Psoas muscle (tissue), 8 donors: ENCODE data around the gene HSDL2. TPM values are rescaled to one million over a fixed set of nuclear protein-coding genes. Genes with fewer than 3 reads are reported as not detected.

Experiments
- ATAC-seq, 4 donors: fragments of 200-7000 bp; cut with Tn5 transposase; one replicate each; pipeline ENCODE4 v1.9.1; 2020; ENCODE audit warnings: moderate library complexity in 3 of 4, mild to moderate bottlenecking in 2 of 4
- DNase-seq, 2 donors: peaks; one replicate each; pipeline ENCODE4 v3.0.0-alpha.2; 2020
- H3K27ac ChIP-seq: fragments of 200-600 bp; one replicate; pipeline ENCODE4 v1.8.0; 2022
- H3K27me3 ChIP-seq, 3 donors: fragments of 200-600 bp in 1 of 3; one replicate each; pipeline versions ENCODE4 v1.6.1 to v1.8.0; 2013 to 2022; ENCODE audit warnings: low read length in 2 of 3, mild to moderate bottlenecking in 2 of 3, moderate library complexity in 1 of 3; ENCODE audit not compliant: insufficient read depth in 3 of 3
- H3K36me3 ChIP-seq, 2 donors: fragments of 200-600 bp in 1 of 2; one replicate each; pipeline versions ENCODE4 v1.6.1 to v1.8.0; 2013 to 2022; ENCODE audit warnings: low read depth in 1 of 2, mild to moderate bottlenecking in 1 of 2, moderate library complexity in 1 of 2; ENCODE audit not compliant: insufficient read depth in 1 of 2
- H3K4me1 ChIP-seq: fragments of 200-600 bp; one replicate; pipeline ENCODE4 v1.8.0; 2022
- H3K4me3 ChIP-seq: fragments of 200-600 bp; one replicate; pipeline ENCODE4 v1.8.0; 2022; ENCODE audit warnings: mild to moderate bottlenecking
- H3K9me3 ChIP-seq: fragments of 200-600 bp; one replicate; pipeline ENCODE4 v1.8.0; 2022
- CTCF ChIP-seq: fragments of 200-600 bp; IDR thresholded peaks from one replicate; pipeline ENCODE4 v1.8.0; 2022; ENCODE audit warnings: antibody characterized with exemption
- WGBS, 3 donors: extraction: QIAGEN DNeasy Blood & Tissue Kit; methylation state at CpG; one replicate each; pipeline versions ENCODE4 v1.1.6 to v1.1.7; 2013; 5-methylcytosine and 5-hydroxymethylcytosine counted together
- intact Hi-C, 2 donors: fragments of 100-400 bp; cut with DNase I; formaldehyde crosslinking; loops; one replicate each; pipeline versions ENCODE4 v1.11.0 to v1.14.2; 2022
- polyA plus RNA-seq, 3 donors: library from polyadenylated mRNA; stranded (reverse); fragments of 200-250 nt; gene quantifications; one replicate each; pipeline ENCODE4 v1.2.3, GENCODE V29; 2013
- total RNA-seq, 4 donors: library from RNA; stranded (reverse); fragmentation: NEBNext Ultra II Directional in 2 of 4; extraction: Animal tissue kit (Norgen Biotek cat#: 25700) in 2 of 4; gene quantifications; one replicate each; pipeline versions ENCODE4 v1.2.1 to v1.2.4, GENCODE V29; 2021 to 2023
- donor health status: healthy with polysubstance abuse.
- donor health status: DM: no; HTN: no; CAD: no; lungs with moderate emphysema.
- donor health status: Bipolar disorder and iron deficiency.
- donor health status: healthy.
- donor health status: DM: yes; HTN: yes; CAD: no.
- donor health status: DM: no; HTN: no; CAD: no.
- donor health status: DM: no; HTN: no; CAD: no.
- donor health status: DM: yes; HTN: yes; CAD: no.

The HSDL2 gene
- total and polyA plus RNA-seq, 7 donors: 62.1 to 119 (median 86.8) TPM

GRCh38 chr9:112338561-112338960, 41.3 kb upstream of the HSDL2 start:
- no peak for TF ChIP-seq CTCF
- Histone ChIP-seq H3K27me3 (no peaks in the 10 kb centered on the region), H3K4me3 (no peak overlapping the region), H3K36me3 (no peaks in the 10 kb centered on the region), H3K4me1 (peaks cover 13% of the 10 kb centered on the region), H3K27ac (peak overlapping the region; percentile 71), H3K9me3 (no peaks in the 10 kb centered on the region)
- intact Hi-C loops: loop anchor here (5.0 to 10.0 kb wide), 4 partner anchors 39 to 854 kb away; partner anchors contain the start of genes ECPAS (in 1 of the 2) and UGCG (in 1 of the 2)
- 28 to 34% (median 30%) methylated on average over 3 of the region's 3 CpGs for whole genome bisulfite sequencing, 3 donors
- peak; percentile 81 to 89 (median 84) for ATAC-seq
- DNase-seq: no peak

- H3K9me3 ChIP-seq: no peaks in the 10 kb centered on the region
- TF ChIP-seq CTCF: no peak
- ATAC-seq (no peak), DNase-seq (no peak)
- peaks cover 9% of the 10 kb centered on the region for H3K4me1 ChIP-seq
- no peak overlapping the region for H3K4me3 ChIP-seq
- no peaks in the 10 kb centered on the region for H3K27me3 ChIP-seq
- 92 to 96% (median 94%) methylated on average over 3 of the region's 3 CpGs for WGBS, 3 donors
- intact Hi-C loops: loop anchor here (5.0 to 10.0 kb wide), 4 partner anchors 37 to 855 kb away; partner anchors contain the start of genes ECPAS (in 1 of the 2) and UGCG (in 1 of the 2)
- H3K36me3 ChIP-seq: no peaks in the 10 kb centered on the region
- no peak overlapping the region for H3K27ac ChIP-seq
Measured at GRCh38 chr9:112339886-112340285, 40.0 kb upstream of the HSDL2 start.

DNA sequence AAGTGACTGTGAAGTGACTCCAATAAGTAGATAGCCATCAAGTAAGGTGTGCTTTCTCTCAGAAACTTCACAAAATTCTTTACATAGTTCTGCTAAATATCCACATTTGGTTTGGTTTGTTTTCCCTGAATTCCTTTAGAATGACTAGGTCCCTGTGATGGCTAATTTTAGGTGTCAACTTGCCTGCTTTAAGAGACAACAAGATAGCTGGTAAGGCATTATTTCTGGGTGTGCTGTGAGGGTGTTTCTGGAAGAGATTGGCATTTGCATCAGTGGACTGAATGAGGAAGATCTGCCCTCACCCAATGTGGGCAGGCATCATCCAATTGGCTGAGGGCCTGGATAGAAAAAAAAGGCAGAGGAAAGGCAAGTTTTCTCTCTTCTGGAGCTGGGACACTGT, 38.2 kb upstream of the HSDL2 start:
- TF ChIP-seq CTCF: no peak
- Histone ChIP-seq H3K36me3 (no peaks in the 10 kb centered on the region), H3K9me3 (no peaks in the 10 kb centered on the region), H3K4me1 (peaks cover 9% of the 10 kb centered on the region), H3K27me3 (no peaks in the 10 kb centered on the region), H3K27ac (no peak overlapping the region), H3K4me3 (no peak overlapping the region)
- intact Hi-C loops: no loop called here
- ATAC-seq (no peak), DNase-seq (no peak)

DNA sequence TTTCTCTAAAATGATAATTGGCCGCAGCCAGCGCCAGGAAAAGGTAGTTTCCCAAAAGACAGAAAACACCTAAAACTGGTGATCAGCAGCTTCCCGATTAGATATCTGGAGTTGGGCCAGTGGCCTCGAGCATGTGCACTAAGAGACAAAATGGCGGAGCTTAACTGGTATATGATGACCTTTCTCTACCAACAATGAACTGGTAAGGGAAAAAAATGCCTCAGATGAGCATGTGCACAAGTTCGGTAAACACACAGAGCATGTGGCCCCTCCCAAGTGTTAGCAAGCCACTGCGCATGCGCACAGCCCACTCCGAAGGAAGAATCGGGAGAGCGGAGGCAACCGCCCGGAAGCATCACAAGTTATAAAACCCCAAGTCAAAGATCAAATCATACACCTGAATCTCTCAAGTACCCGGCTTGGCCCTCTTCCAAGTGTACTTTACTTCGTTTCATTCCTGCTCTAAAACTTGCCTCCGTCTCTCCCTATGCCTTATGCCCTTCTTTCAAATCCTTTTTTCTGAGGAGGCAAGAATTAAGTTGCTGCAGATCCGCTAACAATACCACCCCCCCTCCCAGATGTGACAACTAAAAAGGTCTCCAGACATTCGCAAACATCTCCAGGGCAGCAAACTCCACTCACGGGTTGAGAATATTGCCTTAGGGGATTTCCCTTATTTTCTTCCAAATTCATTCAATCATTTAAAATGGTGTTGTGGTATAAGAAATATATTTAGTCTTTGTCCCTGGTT, 31.5 kb upstream of the HSDL2 start:
- no peak for TF ChIP-seq CTCF
- Histone ChIP-seq H3K27ac (no peak overlapping the region), H3K36me3 (no peaks in the 10 kb centered on the region), H3K4me1 (no peaks in the 10 kb centered on the region), H3K9me3 (no peaks in the 10 kb centered on the region), H3K4me3 (peak overlapping the region; percentile 57), H3K27me3 (no peaks in the 10 kb centered on the region)
- WGBS, 3 donors: 34 to 42% (median 34%) methylated on average over 19 of the region's 19 CpGs
- peak; percentile 59 to 86 (median 70) for ATAC-seq
- intact Hi-C loops: no loop called here
- DNase-seq: peak; percentile 82 to 90

DNA sequence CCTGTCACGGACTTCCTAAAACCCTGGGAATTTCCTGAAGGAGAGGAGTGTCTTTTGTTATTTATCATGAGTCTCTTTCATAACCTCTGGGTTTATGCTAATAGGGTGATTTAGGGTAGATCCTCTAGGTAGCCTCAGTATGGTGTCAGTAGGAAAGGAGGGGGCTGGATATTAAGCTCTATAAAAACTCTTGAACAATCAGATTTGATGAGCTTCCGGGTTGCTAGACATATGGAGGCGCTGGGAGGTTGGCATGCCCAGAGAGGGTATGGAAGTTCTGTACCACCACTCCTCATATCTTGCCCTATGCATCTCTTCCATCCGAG, 30.9 kb upstream of the HSDL2 start:
- intact Hi-C loops: no loop called here
- H3K27ac ChIP-seq: no peak overlapping the region
- ATAC-seq: peak in 1 of 4 donors; percentile 42

More for the DNA sequence above, 30.9 kb upstream of the HSDL2 start:
- Histone ChIP-seq H3K9me3 (no peaks in the 10 kb centered on the region), H3K4me3 (peak overlapping the region; percentile 57), H3K4me1 (no peaks in the 10 kb centered on the region), H3K36me3 (no peaks in the 10 kb centered on the region), H3K27me3 (no peaks in the 10 kb centered on the region)
- no peak for TF ChIP-seq CTCF
- DNase-seq: no peak
- WGBS, 3 donors: 64 to 69% (median 67%) methylated on average over 4 of the region's 4 CpGs
